ENCODE data around the gene MSI2.

MSI2 gene

DNA sequence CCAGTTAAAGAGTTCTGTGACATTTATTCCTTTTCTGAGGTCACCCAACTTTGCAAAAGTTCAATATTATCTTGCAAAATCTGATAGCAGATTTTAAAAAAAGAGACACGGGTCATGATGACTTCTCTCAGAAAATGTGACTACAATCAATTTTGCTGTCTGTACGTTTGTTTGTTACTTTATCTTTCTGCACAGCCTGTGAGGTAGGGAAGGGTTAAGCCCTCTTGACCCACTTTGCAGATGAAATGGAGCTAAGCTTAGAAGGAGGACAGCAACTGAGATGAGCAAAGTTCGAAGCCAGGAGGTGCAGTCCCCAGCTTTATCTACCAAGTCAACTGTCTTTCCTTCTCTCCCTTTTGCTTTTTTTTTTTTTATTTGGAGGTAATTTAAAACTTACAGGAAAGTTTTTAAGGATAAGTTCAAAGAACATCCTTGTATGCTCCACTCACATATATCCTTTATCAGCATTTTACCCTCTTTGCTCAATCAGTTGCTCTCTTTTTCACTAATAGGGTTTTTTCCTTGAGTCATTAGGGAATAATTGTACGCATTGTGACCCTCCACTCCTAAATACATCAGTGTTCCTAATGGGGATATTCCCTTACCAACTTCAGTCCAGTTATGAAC lies 86.8 kb downstream of the MSI2 start:
- ATAC-seq = no peak
- H3K9me3 Mint-ChIP-seq = no peaks in the 10 kb centered on the region
- H3K27me3 Mint-ChIP-seq = no peaks in the 10 kb centered on the region
- no peak overlapping the region for H3K4me3 Mint-ChIP-seq
- H3K36me3 Mint-ChIP-seq = peaks cover 25% of the 10 kb centered on the region
- H3K27ac Mint-ChIP-seq = no peak overlapping the region
- H3K4me1 Mint-ChIP-seq = peaks cover 33% of the 10 kb centered on the region

DNA sequence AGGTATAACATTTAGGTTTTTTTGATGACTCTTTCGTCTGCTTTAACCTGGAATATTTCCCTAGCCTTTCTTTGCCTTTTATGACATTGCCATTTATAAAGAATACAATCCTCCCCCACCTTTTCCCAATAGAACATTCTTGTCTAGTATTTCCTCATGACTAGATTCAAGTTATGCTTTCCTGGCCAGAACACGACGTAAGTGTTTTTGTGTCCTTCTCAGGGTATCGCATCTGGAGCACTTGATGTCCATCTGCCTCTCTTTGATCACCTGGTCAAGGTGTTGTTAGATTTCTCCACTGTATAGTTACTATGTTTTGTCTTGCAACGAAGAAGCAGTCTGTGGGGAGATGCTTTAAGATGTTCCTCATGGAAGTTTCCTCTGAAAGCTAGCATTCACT lies 87.4 kb downstream of the MSI2 start:
- Mint-ChIP-seq H3K27me3 (no peaks in the 10 kb centered on the region), H3K9me3 (no peaks in the 10 kb centered on the region), H3K4me1 (peaks cover 26% of the 10 kb centered on the region), H3K36me3 (peaks cover 31% of the 10 kb centered on the region), H3K4me3 (no peak overlapping the region), H3K27ac (no peak overlapping the region)
- ATAC-seq = no peak

DNA sequence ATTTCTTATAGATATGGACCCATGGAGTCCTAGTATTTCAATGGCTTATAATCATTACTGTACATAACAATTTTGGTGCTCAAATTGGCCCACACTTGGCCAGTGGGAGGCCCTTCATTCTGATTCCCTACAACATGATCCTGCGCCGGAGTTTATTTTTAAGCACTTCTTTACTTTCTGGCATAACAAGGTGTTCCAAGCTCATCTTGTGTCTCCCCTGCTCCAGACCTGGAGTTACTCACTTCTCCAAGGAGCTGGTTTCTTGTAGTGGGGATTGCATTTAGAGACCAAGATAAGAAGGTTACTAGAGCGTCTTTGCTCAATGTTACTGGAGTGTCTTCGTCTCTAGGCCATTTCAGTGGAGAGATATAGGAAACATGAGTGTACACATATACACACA lies 87.9 kb downstream of the MSI2 start:
- no peak for ATAC-seq
- Mint-ChIP-seq H3K9me3 (no peaks in the 10 kb centered on the region), H3K4me1 (peaks cover 21% of the 10 kb centered on the region), H3K27ac (no peak overlapping the region), H3K36me3 (peaks cover 37% of the 10 kb centered on the region), H3K27me3 (no peaks in the 10 kb centered on the region), H3K4me3 (no peak overlapping the region)

DNA sequence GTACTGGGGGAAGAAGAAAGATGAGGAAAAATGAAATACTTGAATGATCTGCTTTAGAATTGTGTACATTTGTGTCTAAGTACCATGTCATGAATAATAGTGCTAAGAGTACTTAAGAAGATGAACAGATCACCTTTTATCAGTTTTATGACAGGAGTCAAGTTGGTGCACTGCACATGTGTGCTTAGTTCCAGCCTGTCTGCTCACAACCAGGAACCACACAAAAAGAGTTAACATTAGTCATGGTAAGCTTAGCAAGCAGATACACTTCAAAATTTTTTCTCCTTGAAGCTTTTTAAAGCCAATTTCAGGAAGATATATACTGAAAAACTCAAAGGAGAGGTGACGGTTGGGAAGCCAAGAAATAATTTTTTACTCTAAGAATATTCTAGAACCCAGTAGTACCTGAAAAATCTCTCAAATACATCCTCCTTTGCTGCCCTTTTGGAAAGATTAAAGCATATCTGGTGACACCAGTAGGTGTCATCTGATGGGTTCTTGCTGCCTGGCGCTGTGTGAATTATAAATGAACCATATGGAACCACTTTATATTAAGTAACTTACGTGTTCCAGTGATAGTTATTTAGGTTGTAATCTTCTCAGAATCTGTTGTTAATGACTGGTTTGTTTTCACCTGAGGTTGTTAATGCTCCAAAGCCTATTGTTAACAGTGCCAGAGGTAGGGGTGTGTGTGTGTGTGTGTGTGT lies 93.4 kb downstream of the MSI2 start:
- no peaks in the 10 kb centered on the region for H3K27me3 Mint-ChIP-seq
- no peaks in the 10 kb centered on the region for H3K9me3 Mint-ChIP-seq
- peaks cover 39% of the 10 kb centered on the region for H3K36me3 Mint-ChIP-seq
- H3K27ac Mint-ChIP-seq = no peak overlapping the region
- no peak overlapping the region for H3K4me3 Mint-ChIP-seq
- peaks cover 16% of the 10 kb centered on the region for H3K4me1 Mint-ChIP-seq
- ATAC-seq = no peak

DNA sequence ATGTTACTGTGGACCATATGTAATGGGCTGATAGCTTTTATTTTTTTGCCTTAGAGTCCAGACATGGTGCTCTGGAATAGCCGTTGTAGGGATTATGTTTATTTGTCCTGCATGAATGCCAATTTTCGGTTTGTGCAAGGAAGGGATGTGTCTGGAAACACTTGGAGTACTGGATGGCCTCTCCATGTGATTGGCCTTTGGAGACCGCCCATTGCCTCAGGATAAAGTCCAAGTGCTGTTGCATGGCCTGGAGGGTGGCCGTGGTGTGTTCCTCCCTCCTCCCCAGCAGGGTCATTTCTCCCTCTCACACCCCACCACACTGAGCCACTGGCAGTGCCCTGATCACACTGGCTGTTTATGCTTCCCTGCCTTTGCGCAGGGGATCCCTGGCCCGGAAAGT lies 93.9 kb downstream of the MSI2 start:
- Mint-ChIP-seq H3K36me3 (peaks cover 39% of the 10 kb centered on the region), H3K27ac (peak overlapping the region; percentile 23), H3K4me3 (no peak overlapping the region), H3K27me3 (no peaks in the 10 kb centered on the region), H3K9me3 (no peaks in the 10 kb centered on the region), H3K4me1 (peaks cover 22% of the 10 kb centered on the region)
- no peak for ATAC-seq

DNA sequence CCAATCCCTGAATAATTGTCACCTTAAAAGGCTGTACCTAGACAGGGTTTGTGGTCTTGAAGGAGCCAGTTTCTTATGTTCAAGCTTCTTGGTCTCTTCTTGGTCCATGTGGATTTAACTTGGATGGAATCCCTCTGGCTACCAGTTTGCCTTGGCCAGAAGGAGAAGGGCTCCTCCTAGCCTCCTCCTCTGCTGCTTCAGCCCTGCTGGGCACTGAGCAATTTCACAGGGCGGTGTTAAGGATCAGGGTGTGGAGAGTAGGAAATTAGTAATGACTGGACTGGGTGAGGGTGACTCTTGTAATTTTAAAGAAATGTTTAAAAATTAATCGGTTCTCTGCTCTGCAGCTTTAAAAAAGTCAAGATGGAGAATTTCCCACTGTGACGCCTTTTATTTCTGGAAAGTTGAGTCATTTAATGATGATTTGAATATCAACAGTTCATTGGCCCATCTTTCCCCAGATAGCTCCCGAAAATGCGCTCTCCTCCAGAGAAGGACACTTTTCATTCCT lies 96.4 kb downstream of the MSI2 start:
- no peak for ATAC-seq
- H3K27ac Mint-ChIP-seq = no peak overlapping the region
- H3K9me3 Mint-ChIP-seq = no peaks in the 10 kb centered on the region
- H3K4me1 Mint-ChIP-seq = peaks cover 46% of the 10 kb centered on the region
- peaks cover 32% of the 10 kb centered on the region for H3K36me3 Mint-ChIP-seq
- no peak overlapping the region for H3K4me3 Mint-ChIP-seq
- no peaks in the 10 kb centered on the region for H3K27me3 Mint-ChIP-seq

DNA sequence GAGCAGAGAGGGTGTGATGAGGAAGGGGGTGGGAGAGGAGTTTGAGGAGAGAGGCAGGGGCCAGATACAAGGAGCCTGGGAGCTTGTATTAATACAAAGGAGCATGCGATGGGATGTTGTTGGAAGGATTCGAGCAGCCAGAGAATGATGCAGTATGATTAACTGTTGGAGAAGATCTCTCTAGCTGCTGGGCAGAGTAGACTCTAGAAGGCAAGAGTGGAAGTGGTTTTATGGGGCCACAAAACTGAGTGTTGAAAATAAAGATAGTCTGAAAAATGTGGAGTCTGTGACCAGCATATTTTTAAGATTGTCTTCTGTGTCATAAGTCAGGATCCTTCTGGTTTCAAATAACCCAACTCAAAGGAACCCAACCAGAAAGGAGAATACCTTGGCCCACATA lies 98.3 kb downstream of the MSI2 start:
- Mint-ChIP-seq H3K36me3 (peaks cover 18% of the 10 kb centered on the region), H3K27me3 (no peaks in the 10 kb centered on the region), H3K4me1 (peaks cover 60% of the 10 kb centered on the region), H3K27ac (peak overlapping the region; percentile 36), H3K4me3 (no peak overlapping the region), H3K9me3 (no peaks in the 10 kb centered on the region)
- ATAC-seq = no peak

DNA sequence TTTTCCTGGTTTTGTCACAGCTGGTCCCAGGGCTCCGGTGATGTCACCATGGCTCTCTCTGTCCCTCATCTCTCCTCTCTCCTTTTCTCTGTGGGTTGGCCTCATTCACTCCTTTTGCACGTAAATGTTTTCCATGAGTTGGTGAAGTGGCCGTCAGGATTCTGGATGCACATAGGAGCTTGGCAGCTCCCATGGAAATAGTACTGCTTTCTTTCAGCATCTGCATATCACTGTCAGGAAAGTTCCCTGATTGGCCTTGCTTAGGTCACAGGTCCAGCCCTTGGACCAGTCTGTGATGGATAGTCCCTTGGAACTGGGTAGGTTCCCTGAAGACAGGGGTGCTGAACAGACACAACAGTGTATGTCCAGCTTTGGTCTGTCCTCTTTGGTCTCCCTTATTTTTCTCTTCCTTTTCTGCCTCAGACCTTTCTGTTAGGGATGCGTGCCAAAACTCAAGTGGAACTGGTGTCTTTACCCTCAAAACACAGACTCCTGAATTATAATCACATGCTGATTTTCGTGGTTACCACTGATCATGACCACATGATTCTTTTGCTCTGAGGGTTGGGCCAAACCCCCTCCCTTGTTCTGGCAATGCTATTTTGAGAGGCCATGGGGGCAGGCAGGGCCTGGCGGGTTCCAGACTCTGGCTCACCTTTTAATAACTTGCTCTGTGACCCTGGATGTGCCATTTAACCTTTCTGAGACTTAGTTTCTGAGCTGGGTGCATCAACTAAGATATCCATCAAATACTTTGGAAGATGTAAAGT lies 99.0 kb downstream of the MSI2 start:
- Mint-ChIP-seq H3K4me3 (no peak overlapping the region), H3K4me1 (peaks cover 60% of the 10 kb centered on the region), H3K9me3 (no peaks in the 10 kb centered on the region), H3K36me3 (peaks cover 18% of the 10 kb centered on the region), H3K27me3 (no peaks in the 10 kb centered on the region), H3K27ac (peak overlapping the region; percentile 88)
- ATAC-seq = no peak

DNA sequence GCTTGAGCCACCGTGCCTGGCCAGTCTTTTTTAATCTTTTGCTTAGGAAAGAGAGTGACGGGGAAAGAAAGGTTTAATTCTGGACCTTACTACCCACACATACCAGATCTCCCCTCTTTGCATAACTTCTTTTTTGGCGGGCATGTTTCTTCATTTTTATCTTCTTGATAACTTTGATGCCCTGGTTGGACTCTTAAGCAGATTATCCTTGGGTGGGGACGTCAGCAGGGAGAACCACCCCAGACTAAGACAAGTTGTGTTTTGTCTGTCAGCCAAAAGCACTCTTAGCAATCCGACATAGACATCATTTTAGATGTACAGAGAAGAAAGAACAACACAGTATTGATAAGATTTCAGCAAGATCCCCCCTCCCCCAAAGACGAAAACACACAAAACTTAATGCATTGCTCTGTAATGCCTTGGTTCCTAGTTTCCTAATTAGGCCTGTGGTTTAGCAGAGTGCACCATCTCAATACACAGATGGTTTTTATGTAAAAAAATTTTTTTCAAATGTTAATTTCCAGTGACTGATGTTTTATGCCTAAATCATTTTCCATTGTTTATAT lies 99.9 kb downstream of the MSI2 start:
- H3K27ac Mint-ChIP-seq = peak overlapping the region; percentile 88
- peaks cover 55% of the 10 kb centered on the region for H3K4me1 Mint-ChIP-seq
- H3K36me3 Mint-ChIP-seq = peaks cover 9% of the 10 kb centered on the region
- peak overlapping the region; percentile 72 for H3K4me3 Mint-ChIP-seq
- H3K27me3 Mint-ChIP-seq = no peaks in the 10 kb centered on the region
- peak; percentile 27 for ATAC-seq
- H3K9me3 Mint-ChIP-seq = no peaks in the 10 kb centered on the region

DNA sequence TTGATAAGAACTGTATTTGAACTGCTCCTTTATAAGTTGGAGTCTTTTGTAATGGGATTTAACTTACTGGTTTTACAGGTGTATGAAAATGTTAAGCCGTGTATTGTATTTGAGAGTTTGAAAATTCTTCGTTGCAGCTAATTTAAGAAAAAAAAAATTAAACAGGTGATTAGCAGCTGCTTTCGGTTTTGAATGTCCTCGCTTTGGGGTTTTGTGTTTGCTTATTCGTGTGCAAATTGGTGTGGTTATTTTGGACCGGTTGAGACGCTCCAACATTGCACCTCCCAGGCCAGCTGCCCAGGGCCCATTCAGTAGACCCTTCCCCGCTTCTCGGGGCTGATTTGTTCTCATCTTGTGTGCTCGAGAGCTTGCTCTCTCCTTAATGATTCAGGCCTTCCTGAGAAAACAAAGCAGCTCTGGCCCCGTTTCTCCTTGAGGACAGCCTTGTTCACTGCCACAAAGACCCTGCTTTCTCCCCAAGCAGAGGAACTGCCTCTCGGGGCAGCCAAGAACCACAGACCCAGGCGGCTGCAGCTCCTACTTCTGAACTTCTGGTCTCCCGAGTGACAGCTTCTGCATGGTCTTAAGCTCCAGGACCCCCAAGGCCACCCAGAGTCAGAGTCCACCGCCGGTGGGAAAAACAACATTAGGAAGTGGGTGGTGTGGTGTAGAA lies 100.5 kb downstream of the MSI2 start:
- Mint-ChIP-seq H3K9me3 (no peaks in the 10 kb centered on the region), H3K4me1 (peaks cover 54% of the 10 kb centered on the region), H3K27ac (peak overlapping the region; percentile 88), H3K4me3 (peak overlapping the region; percentile 72), H3K27me3 (no peaks in the 10 kb centered on the region), H3K36me3 (peaks cover 9% of the 10 kb centered on the region)
- peak; percentile 40 for ATAC-seq

DNA sequence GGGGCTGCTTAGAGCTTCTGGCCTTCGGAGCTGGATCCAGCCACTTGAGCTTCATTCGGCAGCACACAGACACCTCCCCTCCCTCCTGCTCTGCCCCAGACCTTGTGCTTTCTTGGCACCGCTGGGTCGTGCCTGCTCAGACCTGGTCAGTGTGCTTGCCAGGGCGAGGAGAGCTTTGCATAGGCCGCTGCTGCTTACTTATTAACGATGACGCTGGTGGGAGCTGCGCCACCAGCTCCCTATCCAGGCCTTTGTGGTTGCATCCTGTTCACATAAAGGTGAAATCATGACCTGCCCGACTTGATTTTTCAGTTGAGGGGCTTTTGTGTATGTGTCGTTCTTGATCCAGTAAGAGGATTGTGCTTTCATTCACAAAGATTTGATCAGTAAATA lies 101.1 kb downstream of the MSI2 start:
- H3K36me3 Mint-ChIP-seq = peaks cover 6% of the 10 kb centered on the region
- no peaks in the 10 kb centered on the region for H3K9me3 Mint-ChIP-seq
- ATAC-seq = peak; percentile 65
- peaks cover 54% of the 10 kb centered on the region for H3K4me1 Mint-ChIP-seq
- H3K27ac Mint-ChIP-seq = peak overlapping the region; percentile 88
- H3K27me3 Mint-ChIP-seq = no peaks in the 10 kb centered on the region
- H3K4me3 Mint-ChIP-seq = peak overlapping the region; percentile 72

DNA sequence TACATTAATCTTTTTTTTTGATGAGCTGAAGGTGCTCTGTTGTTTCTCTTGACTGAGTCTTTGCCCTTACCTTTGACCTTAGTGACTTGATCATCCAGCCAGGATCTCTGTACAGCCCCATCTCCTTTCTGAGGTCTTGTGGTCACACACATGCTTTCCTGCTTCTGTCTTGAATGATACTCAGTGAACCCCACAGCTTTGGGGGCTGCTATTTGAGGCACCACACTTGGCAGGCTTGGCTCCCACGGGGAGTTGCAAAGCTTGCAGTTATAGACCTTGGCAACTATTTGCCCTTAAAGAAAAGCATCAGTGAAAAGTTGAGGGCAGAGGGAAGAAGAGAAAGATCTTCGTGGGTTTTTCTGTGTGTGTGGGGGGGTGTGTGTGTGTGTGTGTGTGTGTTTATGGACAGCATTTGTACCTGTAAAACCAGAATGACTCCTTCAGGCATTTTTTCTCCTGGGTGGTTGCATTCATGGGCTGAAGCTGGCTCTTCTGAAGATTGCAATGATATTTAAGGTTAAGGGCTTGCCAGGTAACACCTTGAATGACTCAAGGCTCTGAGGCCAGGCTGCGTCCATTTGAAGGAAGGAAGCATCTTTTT lies 101.6 kb downstream of the MSI2 start:
- peak; percentile 83 for ATAC-seq

DNA sequence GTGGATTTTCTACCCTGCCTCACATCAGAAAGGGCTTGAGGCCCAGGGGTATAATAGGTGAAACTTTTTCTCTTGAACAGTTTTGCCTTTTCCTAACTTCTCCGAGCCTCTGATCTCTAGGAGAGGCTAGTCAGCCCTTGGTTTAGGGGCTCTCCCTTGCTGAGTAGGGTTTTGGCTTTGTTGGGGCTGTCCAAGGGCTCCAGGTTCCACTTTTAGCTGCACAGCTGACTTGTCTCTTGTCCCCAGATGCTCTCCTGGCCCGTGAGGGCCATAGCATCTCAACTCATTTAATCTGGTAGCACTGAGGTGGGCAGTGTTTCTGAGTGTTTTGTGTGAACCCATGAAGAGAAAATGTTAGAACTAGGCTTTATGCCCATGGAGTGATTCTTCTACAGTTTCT lies 103.9 kb downstream of the MSI2 start:
- H3K36me3 Mint-ChIP-seq = peaks cover 9% of the 10 kb centered on the region
- no peak overlapping the region for H3K4me3 Mint-ChIP-seq
- H3K9me3 Mint-ChIP-seq = no peaks in the 10 kb centered on the region
- no peak overlapping the region for H3K27ac Mint-ChIP-seq
- H3K27me3 Mint-ChIP-seq = no peaks in the 10 kb centered on the region
- ATAC-seq = no peak
- H3K4me1 Mint-ChIP-seq = peaks cover 42% of the 10 kb centered on the region

More for the DNA sequence above, 101.6 kb downstream of the MSI2 start:
- Mint-ChIP-seq H3K36me3 (peaks cover 8% of the 10 kb centered on the region), H3K27ac (peak overlapping the region; percentile 88), H3K4me1 (peaks cover 54% of the 10 kb centered on the region), H3K27me3 (no peaks in the 10 kb centered on the region), H3K9me3 (no peaks in the 10 kb centered on the region), H3K4me3 (peak overlapping the region; percentile 72)

DNA sequence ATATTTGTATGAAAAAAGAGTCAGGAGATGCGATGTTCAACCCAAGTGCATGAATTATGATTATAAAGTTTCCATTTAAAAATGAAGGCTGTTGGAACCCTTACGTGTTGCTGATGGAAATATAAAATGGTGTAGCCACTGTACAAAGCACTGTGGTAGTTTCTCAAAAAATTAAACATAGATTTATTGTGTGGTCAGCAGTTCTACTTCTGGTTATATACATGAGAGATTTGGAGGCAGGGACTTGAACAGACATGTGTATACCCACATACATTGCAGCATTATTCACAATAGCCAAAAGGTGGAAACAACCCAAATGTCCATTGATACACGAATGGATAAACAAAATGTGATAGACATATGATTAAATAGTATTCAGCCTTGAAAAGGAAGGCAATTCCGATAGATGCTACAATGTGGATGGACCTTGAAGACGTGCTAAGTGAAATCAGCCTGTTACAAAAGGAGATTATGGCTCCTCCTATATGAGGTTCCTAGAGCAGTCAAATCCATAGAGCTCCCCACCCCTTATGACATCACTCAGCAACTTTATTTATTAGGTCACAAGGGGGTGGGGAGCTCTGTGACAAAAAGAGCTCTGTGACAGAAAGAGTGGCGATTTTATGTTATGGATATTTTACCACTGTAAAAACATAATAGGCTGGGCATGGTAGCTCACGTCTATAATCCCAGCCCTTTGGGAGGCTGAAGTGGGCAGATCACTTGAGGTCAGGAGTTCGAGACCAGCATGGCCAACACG lies 106.7 kb downstream of the MSI2 start:
- no peak overlapping the region for H3K4me3 Mint-ChIP-seq
- no peak for ATAC-seq
- no peak overlapping the region for H3K27ac Mint-ChIP-seq
- peaks cover 9% of the 10 kb centered on the region for H3K36me3 Mint-ChIP-seq
- no peaks in the 10 kb centered on the region for H3K27me3 Mint-ChIP-seq
- peaks cover 41% of the 10 kb centered on the region for H3K4me1 Mint-ChIP-seq
- H3K9me3 Mint-ChIP-seq = no peaks in the 10 kb centered on the region

Measured in stimulated activated memory B cell treated with anti-CD40 and anti-IgM and Interleukin-4, amounts not matched to agents 10 μg/mL and 1 μg/mL and 100 μg/mL, for 72 hours (primary cell).